IPS-18a (cell line): ENCODE data around the gene PNPLA2.

ENCODE experiments used
- H3K27ac ChIP-seq: one replicate; pipeline ENCODE4 v1.5.1; 2013; ENCODE audit warnings: low read length
- H3K27me3 ChIP-seq: one replicate; pipeline ENCODE4 v1.6.1; 2013; ENCODE audit warnings: mild to moderate bottlenecking, low read length; ENCODE audit not compliant: control insufficient read depth, insufficient read depth
- H3K36me3 ChIP-seq: one replicate; pipeline ENCODE4 v1.6.1; 2013; ENCODE audit warnings: low read depth, low read length; ENCODE audit not compliant: control insufficient read depth
- H3K4me1 ChIP-seq: one replicate; pipeline ENCODE4 v1.6.1; 2013; ENCODE audit warnings: low read depth, low read length; ENCODE audit not compliant: control insufficient read depth
- H3K4me3 ChIP-seq: one replicate; pipeline ENCODE4 v1.5.1; 2013; ENCODE audit warnings: low read length
- H3K9ac ChIP-seq: one replicate; pipeline ENCODE4 v1.6.1; 2013; ENCODE audit warnings: mild to moderate bottlenecking, low read length, moderate library complexity
- H3K9me3 ChIP-seq: one replicate; pipeline ENCODE4 v1.6.1; 2013; ENCODE audit warnings: low read depth, low read length; ENCODE audit not compliant: control insufficient read depth

Gene PNPLA2

GRCh38 chr11:858053-858761 lies 39.5 kb downstream of the PNPLA2 start:
- H3K4me1 ChIP-seq, result peaks cover 23% of the 10 kb centered on the region
- no peaks in the 10 kb centered on the region for H3K36me3 ChIP-seq
- H3K27ac ChIP-seq, result no peak overlapping the region

GRCh38 chr11:858762-859339 lies 40.1 kb downstream of the PNPLA2 start:
- Histone ChIP-seq H3K9ac (no peak overlapping the region), H3K4me1 (peaks cover 30% of the 10 kb centered on the region), H3K27ac (no peak overlapping the region), H3K36me3 (no peaks in the 10 kb centered on the region), H3K4me3 (no peak overlapping the region), H3K27me3 (peaks cover 5% of the 10 kb centered on the region), H3K9me3 (no peaks in the 10 kb centered on the region)

More at GRCh38 chr11:858053-858761, 39.5 kb downstream of the PNPLA2 start:
- no peak overlapping the region for H3K4me3 ChIP-seq
- H3K9me3 ChIP-seq, result no peaks in the 10 kb centered on the region
- no peak overlapping the region for H3K9ac ChIP-seq
- H3K27me3 ChIP-seq, result peaks cover 5% of the 10 kb centered on the region

- Histone ChIP-seq H3K9ac (no peak overlapping the region), H3K4me1 (peaks cover 30% of the 10 kb centered on the region), H3K27me3 (peaks cover 5% of the 10 kb centered on the region), H3K27ac (no peak overlapping the region), H3K4me3 (no peak overlapping the region), H3K36me3 (no peaks in the 10 kb centered on the region), H3K9me3 (no peaks in the 10 kb centered on the region)
Measured at GRCh38 chr11:859394-860131, 40.8 kb downstream of the PNPLA2 start.

- Histone ChIP-seq H3K9ac (no peak overlapping the region), H3K27me3 (peaks cover 5% of the 10 kb centered on the region), H3K27ac (no peak overlapping the region), H3K9me3 (no peaks in the 10 kb centered on the region), H3K36me3 (no peaks in the 10 kb centered on the region), H3K4me3 (no peak overlapping the region), H3K4me1 (peaks cover 30% of the 10 kb centered on the region)
Measured at GRCh38 chr11:860234-861104, 41.8 kb downstream of the PNPLA2 start.

- Histone ChIP-seq H3K9ac (no peak overlapping the region), H3K27me3 (peaks cover 5% of the 10 kb centered on the region), H3K9me3 (no peaks in the 10 kb centered on the region), H3K4me3 (no peak overlapping the region), H3K27ac (no peak overlapping the region), H3K4me1 (peaks cover 30% of the 10 kb centered on the region), H3K36me3 (no peaks in the 10 kb centered on the region)
Measured at GRCh38 chr11:861105-861479, 42.4 kb downstream of the PNPLA2 start.

- H3K9me3 ChIP-seq, result no peaks in the 10 kb centered on the region
- no peaks in the 10 kb centered on the region for H3K36me3 ChIP-seq
- H3K27me3 ChIP-seq, result peaks cover 5% of the 10 kb centered on the region
- peaks cover 21% of the 10 kb centered on the region for H3K4me1 ChIP-seq
- peak overlapping the region; percentile 28 for H3K9ac ChIP-seq
- H3K27ac ChIP-seq, result no peak overlapping the region
- peak overlapping the region; percentile 33 for H3K4me3 ChIP-seq
Measured at GRCh38 chr11:862081-862661, 43.5 kb downstream of the PNPLA2 start.

- no peaks in the 10 kb centered on the region for H3K36me3 ChIP-seq
- H3K4me1 ChIP-seq, result peaks cover 21% of the 10 kb centered on the region
- peaks cover 5% of the 10 kb centered on the region for H3K27me3 ChIP-seq
- H3K9me3 ChIP-seq, result no peaks in the 10 kb centered on the region
- H3K27ac ChIP-seq, result no peak overlapping the region
- H3K4me3 ChIP-seq, result peak overlapping the region; percentile 33
- H3K9ac ChIP-seq, result peak overlapping the region; percentile 28
Measured at GRCh38 chr11:862696-863022, 43.9 kb downstream of the PNPLA2 start.

GRCh38 chr11:863023-863909 lies 44.6 kb downstream of the PNPLA2 start:
- H3K27ac ChIP-seq, result no peak overlapping the region
- H3K4me3 ChIP-seq, result peak overlapping the region; percentile 33
- no peaks in the 10 kb centered on the region for H3K36me3 ChIP-seq

GRCh38 chr11:863910-864827 lies 45.5 kb downstream of the PNPLA2 start:
- Histone ChIP-seq H3K36me3 (no peaks in the 10 kb centered on the region), H3K4me1 (peaks cover 21% of the 10 kb centered on the region), H3K9ac (no peak overlapping the region), H3K9me3 (no peaks in the 10 kb centered on the region), H3K4me3 (no peak overlapping the region), H3K27ac (no peak overlapping the region), H3K27me3 (peaks cover 5% of the 10 kb centered on the region)

More at GRCh38 chr11:863023-863909, 44.6 kb downstream of the PNPLA2 start:
- Histone ChIP-seq H3K4me1 (peaks cover 21% of the 10 kb centered on the region), H3K27me3 (peaks cover 5% of the 10 kb centered on the region), H3K9me3 (no peaks in the 10 kb centered on the region), H3K9ac (peak overlapping the region; percentile 28)

GRCh38 chr11:864898-865297 lies 46.2 kb downstream of the PNPLA2 start:
- Histone ChIP-seq H3K27ac (no peak overlapping the region), H3K27me3 (peaks cover 5% of the 10 kb centered on the region), H3K4me1 (peaks cover 21% of the 10 kb centered on the region), H3K9ac (no peak overlapping the region), H3K9me3 (no peaks in the 10 kb centered on the region), H3K36me3 (no peaks in the 10 kb centered on the region), H3K4me3 (no peak overlapping the region)
